VCaP (cell line): ENCODE results near the gene COL26A1.

Source experiments
- H3K27ac ChIP-seq: fragments of 450-650 bp; 2 replicates; pipeline ENCODE4 v1.5.1; 2017
- TF ChIP-seq, protein P1 (sequence below): fragments of 450-650 bp; conservative IDR thresholded peaks from 2 replicates; pipeline ENCODE4 v1.5.1; 2017; ENCODE audit warnings: mild to moderate bottlenecking, moderate library complexity

COL26A1 gene

DNA sequence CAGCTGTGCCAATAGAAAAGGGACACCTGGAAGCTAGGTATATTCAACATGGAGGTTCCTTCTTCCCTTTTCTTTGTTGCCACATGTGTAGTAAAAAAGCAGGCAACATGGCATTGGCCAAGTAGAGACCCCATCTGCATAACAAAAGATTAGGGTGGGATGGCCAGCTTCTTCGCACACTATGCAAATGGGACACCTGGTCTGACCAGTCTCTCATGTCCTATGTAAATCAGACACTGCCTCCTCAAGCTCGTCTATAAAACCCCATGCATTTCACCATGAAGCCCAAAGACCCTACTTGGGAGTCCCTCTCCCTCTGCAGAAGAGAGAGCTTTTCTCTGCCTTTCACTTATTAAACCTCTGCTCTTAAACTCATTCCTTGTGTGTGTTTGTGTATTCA, 212.5 kb downstream of the COL26A1 start:
- TF ChIP-seq, protein P1, sequence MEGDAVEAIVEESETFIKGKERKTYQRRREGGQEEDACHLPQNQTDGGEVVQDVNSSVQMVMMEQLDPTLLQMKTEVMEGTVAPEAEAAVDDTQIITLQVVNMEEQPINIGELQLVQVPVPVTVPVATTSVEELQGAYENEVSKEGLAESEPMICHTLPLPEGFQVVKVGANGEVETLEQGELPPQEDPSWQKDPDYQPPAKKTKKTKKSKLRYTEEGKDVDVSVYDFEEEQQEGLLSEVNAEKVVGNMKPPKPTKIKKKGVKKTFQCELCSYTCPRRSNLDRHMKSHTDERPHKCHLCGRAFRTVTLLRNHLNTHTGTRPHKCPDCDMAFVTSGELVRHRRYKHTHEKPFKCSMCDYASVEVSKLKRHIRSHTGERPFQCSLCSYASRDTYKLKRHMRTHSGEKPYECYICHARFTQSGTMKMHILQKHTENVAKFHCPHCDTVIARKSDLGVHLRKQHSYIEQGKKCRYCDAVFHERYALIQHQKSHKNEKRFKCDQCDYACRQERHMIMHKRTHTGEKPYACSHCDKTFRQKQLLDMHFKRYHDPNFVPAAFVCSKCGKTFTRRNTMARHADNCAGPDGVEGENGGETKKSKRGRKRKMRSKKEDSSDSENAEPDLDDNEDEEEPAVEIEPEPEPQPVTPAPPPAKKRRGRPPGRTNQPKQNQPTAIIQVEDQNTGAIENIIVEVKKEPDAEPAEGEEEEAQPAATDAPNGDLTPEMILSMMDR = no peak
- H3K27ac ChIP-seq = no peak overlapping the region

DNA sequence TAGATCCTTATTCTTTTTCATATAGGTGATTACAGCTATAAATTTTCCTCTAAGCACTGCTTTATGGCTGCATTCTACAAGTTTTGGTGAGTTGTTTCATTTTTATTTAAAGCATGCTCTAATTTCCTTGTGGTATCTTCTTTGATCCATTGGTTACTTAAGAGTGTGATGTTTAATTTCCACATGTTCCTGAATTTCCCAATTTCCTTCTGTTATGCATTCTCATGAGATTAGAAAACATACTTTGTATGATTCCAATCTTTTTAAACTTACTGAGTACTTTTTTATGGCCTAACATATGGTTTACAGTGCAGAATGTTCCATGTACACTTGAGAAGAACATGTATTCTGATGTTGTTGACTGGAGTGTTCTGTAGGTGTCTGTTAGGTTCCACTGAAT, 213.0 kb downstream of the COL26A1 start:
- H3K27ac ChIP-seq = no peak overlapping the region

DNA sequence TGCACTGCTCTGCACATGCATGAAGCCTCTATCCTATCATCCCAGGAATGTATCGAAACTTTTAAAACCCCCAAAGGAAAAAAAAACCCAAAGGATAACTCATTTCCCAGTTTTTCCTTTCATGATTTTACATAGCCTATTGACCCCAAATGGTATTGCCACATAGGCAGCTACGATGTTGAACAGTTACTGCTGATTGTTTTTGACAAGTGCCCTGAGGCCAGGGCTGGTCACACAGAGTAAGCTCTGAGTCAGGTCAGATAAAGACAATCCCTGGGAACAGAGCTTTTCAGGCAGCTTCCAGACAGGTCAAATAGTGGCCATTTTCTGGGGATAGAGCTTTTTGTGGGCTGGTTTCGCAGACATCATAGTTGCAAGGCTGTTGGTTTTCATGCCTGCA, 214.3 kb downstream of the COL26A1 start:
- TF ChIP-seq, protein P1 = no peak
- no peak overlapping the region for H3K27ac ChIP-seq

More for the DNA sequence above, 213.0 kb downstream of the COL26A1 start:
- TF ChIP-seq, protein P1 = no peak

DNA sequence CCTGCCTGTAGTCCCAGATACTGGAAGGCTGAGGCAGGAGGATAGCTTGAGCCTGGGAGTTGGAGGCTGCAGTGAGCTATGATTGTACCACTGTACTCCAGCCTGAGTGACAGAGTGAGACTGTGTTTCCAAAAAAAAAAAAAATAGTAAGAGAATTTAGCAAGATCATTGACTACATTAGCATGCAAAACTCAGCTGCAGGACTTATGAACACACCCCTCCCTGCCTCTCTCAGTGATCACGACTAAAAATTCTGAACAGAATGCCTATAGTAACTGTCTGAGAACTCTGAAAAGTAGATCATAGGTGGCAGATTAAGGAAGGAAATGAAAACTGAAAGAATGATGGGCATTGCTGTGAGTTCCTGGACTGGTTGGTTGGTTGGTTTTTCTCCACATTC, 215.9 kb downstream of the COL26A1 start:
- TF ChIP-seq, protein P1 = no peak
- H3K27ac ChIP-seq = no peak overlapping the region

DNA sequence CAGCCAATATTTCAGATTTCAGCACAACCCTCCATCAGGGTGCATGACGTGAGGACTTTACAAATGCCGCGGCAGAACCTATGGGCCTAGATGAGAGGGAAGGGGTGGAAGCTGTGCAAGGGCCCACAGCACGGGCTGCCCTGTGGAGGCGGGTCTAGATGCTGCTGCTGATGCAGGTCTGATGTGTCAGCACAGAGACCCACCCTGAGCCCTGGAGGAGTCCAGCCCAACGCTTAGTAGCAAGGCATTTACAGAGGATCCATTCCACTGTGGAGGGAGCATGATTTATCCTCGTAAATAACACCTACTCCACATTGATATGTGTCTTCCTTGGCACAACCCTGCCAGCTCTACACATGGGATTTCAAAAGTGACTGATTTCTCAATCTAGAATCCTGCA, 217.9 kb downstream of the COL26A1 start:
- TF ChIP-seq, protein P1 = no peak
- no peak overlapping the region for H3K27ac ChIP-seq

DNA sequence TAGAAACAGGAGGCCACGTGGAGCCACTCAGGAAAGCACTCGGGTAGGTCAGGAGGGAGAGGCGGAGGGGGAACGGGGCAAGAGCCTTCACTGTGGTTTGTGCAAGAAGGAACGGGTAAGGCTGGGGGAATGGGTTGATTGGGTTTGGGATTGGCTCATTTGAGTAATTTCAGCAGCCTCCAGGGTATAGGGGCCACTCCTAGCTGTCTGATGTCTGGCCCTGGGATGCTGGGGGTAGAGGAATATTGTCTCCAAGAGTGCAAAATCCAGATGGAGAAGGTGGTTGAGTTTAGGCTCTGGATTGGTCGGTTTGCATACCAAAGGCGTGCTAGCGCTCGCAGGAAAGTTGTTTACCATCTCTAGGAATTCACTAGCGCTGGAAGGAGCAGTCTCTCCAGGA, 219.2 kb downstream of the COL26A1 start:
- TF ChIP-seq, protein P1 = no peak
- H3K27ac ChIP-seq = no peak overlapping the region

DNA sequence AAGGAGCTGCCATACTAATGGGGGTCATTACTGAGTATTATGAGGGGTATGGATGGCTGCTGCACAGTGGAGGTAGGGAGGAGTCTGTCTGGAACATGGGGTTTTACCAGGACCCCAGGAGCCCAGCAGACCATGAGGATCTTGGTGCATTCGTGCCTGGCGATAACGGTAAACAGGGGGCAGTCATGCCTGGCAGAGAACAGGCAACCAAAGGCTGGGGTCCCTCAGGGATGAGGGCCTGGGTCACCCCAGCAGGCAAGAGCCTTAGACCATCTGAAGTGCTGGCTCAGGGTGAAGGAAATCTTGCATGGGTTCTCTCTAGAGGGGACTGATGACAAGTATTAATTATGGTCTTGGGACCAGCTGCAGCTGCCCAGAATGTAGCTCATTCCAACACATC, 220.3 kb downstream of the COL26A1 start:
- TF ChIP-seq, protein P1 = no peak
- H3K27ac ChIP-seq = no peak overlapping the region
